ENCODE data around the gene ZDHHC20. TPM values are rescaled to one million over a fixed set of nuclear protein-coding genes. Genes with fewer than 3 reads are reported as not detected.

Gene ZDHHC20
- total RNA-seq, result 80.9 and 82.4 TPM in 2 replicates

GRCh38 chr13:21458813-21459701 lies at the start of gene ZDHHC20:
Gene ZDHHC20 (minus strand): TSS chr13:21459303. CDS start chr13:21459171, 132 bp downstream.

Other genes with a start within 250 kb of the ZDHHC20 start
- gene MICU2, start 144.9 kb upstream of the ZDHHC20 start, total RNA-seq, result 28.4 and 47.2 TPM in 2 replicates
- under 0.01 TPM in 2 replicates for gene FGF9, start 211.8 kb upstream of the ZDHHC20 start, total RNA-seq